Right lobe of liver (tissue), 4 donors: ENCODE measurements around the gene RIOK1.

Experiments used
- POLR2A ChIP-seq: fragments of 450-650 bp; IDR thresholded peaks from one replicate; pipeline ENCODE4 v1.6.1; 2017; ENCODE audit warnings: antibody characterized with exemption, mild to moderate bottlenecking
- TF ChIP-seq, protein P1 (sequence below), 4 donors: fragments of 200-600 bp in 3 of 4; fragments of 450-650 bp in 1 of 4; IDR thresholded peaks; one replicate each; pipeline versions ENCODE4 v1.5.1 to v1.8.0; 2016 to 2022; ENCODE audit warnings: antibody characterized with exemption in 4 of 4, mild to moderate bottlenecking in 2 of 4
- donor health status: DM: no; HTN: no; CAD: no.
- donor health status: DM: no; HTN: no; CAD: no.
- donor health status: DM: no; HTN: yes; CAD: no.

DNA sequence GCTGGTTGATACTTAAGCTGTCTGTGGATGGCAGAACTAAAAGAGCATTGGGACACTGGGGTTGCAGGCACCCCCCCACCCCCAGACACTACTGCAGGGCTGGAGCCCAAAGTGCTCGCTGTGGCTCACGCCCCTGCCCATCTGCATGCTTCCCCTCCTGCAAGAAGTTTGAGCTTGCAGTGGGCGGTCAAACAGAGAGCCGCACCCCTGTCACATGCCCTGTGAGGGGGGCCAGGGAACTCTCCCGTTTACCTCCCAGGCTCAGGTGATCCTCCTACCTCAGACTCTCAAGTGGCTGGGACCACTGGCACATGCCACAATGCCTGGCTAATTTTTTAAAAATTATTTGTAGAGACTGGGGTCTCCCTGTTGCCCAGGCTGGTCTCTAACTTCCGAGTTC lies 63.3 kb downstream of the RIOK1 start:
- TF ChIP-seq, protein P1, sequence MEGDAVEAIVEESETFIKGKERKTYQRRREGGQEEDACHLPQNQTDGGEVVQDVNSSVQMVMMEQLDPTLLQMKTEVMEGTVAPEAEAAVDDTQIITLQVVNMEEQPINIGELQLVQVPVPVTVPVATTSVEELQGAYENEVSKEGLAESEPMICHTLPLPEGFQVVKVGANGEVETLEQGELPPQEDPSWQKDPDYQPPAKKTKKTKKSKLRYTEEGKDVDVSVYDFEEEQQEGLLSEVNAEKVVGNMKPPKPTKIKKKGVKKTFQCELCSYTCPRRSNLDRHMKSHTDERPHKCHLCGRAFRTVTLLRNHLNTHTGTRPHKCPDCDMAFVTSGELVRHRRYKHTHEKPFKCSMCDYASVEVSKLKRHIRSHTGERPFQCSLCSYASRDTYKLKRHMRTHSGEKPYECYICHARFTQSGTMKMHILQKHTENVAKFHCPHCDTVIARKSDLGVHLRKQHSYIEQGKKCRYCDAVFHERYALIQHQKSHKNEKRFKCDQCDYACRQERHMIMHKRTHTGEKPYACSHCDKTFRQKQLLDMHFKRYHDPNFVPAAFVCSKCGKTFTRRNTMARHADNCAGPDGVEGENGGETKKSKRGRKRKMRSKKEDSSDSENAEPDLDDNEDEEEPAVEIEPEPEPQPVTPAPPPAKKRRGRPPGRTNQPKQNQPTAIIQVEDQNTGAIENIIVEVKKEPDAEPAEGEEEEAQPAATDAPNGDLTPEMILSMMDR (IDR thresholded peaks at IDR 0.05) = no peak
- TF ChIP-seq POLR2A = no peak
